GM18498 (cell line): Measurements from ENCODE around the gene NEU4.

Experiments used
- ATAC-seq: cut with Tn5 transposase; IDR thresholded peaks from one replicate; pipeline ENCODE4 v1.9.1; 2021; ENCODE audit warnings: mild to moderate bottlenecking, moderate library complexity; ENCODE audit not compliant: unreplicated experiment

Gene NEU4

GRCh38 chr2:241850544-241851324 lies 41.7 kb downstream of the NEU4 start:
- no peak for ATAC-seq

GRCh38 chr2:241851325-241852115 lies 42.5 kb downstream of the NEU4 start:
- no peak for ATAC-seq

GRCh38 chr2:241852116-241852980 lies 43.4 kb downstream of the NEU4 start:
- ATAC-seq: no peak

GRCh38 chr2:241852981-241853631 lies 44.1 kb downstream of the NEU4 start:
- no peak for ATAC-seq

GRCh38 chr2:241853651-241854341 lies 44.8 kb downstream of the NEU4 start:
- ATAC-seq: no peak

GRCh38 chr2:241854342-241855244 lies 45.6 kb downstream of the NEU4 start:
- no peak for ATAC-seq

GRCh38 chr2:241855245-241855887 lies 46.4 kb downstream of the NEU4 start:
- ATAC-seq: no peak

- no peak for ATAC-seq
These were observed 47.0 kb downstream of the NEU4 start for GRCh38 chr2:241855888-241856422.

- no peak for ATAC-seq
These were observed 48.1 kb downstream of the NEU4 start for GRCh38 chr2:241857041-241857541.

- no peak for ATAC-seq
These were observed 48.7 kb downstream of the NEU4 start for GRCh38 chr2:241857572-241858121.

- peak; percentile 50 for ATAC-seq
These were observed 49.4 kb downstream of the NEU4 start, which contains the start of gene PDCD1 for GRCh38 chr2:241858206-241859016. TSS of gene PDCD1 (minus strand) at chr2:241858894. CDS start at chr2:241858838, 56 bp downstream.

GRCh38 chr2:241859017-241859435 lies 50.0 kb downstream of the NEU4 start:
- ATAC-seq: peak; percentile 21

GRCh38 chr2:241859436-241860183 lies 50.6 kb downstream of the NEU4 start:
- peak; percentile 39 for ATAC-seq

GRCh38 chr2:241860184-241861078 lies 51.4 kb downstream of the NEU4 start:
- ATAC-seq: no peak

GRCh38 chr2:241861264-241861663 lies 52.3 kb downstream of the NEU4 start:
- no peak for ATAC-seq
